ENCODE results near the gene TSPAN31. TPM values are rescaled to one million over a fixed set of nuclear protein-coding genes. Genes with fewer than 3 reads are reported as not detected.
A peak's percentile ranks its signal among the peaks of the same experiment; 100 is the strongest.

Gene TSPAN31, protein sequence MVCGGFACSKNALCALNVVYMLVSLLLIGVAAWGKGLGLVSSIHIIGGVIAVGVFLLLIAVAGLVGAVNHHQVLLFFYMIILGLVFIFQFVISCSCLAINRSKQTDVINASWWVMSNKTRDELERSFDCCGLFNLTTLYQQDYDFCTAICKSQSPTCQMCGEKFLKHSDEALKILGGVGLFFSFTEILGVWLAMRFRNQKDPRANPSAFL
- polyA plus RNA-seq (2012; ENCODE audit: low read depth, missing spikeins): 24.1 TPM

DNA sequence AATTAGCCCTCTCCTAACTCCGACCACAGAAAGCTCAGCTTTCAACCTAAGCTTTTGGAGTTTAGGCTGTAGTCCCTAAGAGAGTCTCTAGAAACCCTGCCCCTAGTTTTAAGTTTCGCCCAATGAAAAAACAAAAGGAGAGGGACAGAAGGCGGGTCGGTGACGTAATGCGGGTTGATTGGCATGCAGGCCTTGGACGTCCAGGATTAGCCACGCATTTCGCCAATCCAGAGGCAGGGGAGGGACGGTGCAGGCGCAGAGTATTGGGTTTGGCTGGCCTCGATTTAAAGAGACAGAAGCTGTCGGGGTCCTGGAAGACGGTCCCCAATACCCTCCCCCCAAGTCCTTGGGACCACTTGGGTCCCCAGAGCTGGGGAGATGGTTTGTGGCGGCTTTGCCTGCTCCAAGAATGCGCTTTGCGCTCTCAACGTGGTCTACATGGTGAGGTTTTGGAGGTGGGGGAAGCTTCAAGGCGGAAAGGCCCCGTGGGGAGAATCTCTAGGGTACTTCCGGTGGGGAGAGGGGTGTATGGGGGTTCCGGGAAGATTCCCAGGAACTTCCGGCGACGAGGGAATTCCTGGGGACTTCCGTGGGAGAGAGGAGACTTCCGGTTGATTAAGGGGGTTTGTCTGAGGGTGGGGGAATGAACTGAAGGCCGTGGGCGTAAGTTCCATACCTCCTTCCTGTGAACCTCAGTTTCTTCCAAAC lies at the start of gene TSPAN31:
TSPAN31 (plus strand) TSS at position 263 of the 708 bp plus-strand sequence; CDS start at position 379, 116 bp downstream.
- TF ChIP-seq POLR2A (IDR thresholded peaks at IDR 0.05; ENCODE audit: low read depth, low read length) (peak; percentile 3), POU2F2 (IDR thresholded peaks at IDR 0.05; ENCODE audit: low read depth, low read length) (peak; percentile 63), POLR2AphosphoS5 (IDR thresholded peaks at IDR 0.05; ENCODE audit: low read depth, low read length) (peak; percentile 73; the same call in 1 of the 2 replicates), TAF1 (IDR thresholded peaks at IDR 0.05; ENCODE audit: low read depth, low read length) (peak; percentile 46; the same call in 1 of the 2 replicates), PAX5 (IDR thresholded peaks at IDR 0.05; ENCODE audit: insufficient read depth, low read length, severe bottlenecking) (no peak), SPI1 (IDR thresholded peaks at IDR 0.05; ENCODE audit: low read depth, low read length) (no peak)
- FAIRE-seq (peak; percentile 93), DNase-seq (ENCODE audit: insufficient read length, low spot score) (peak; percentile 80)

- no peak for DNase-seq (ENCODE audit: insufficient read length, low spot score)
- FAIRE-seq: no peak
- no peak for TF ChIP-seq POLR2AphosphoS5 (IDR thresholded peaks at IDR 0.05; ENCODE audit: low read depth, low read length)
- no peak for TF ChIP-seq POU2F2 (IDR thresholded peaks at IDR 0.05; ENCODE audit: low read depth, low read length)
- TF ChIP-seq POLR2A (IDR thresholded peaks at IDR 0.05; ENCODE audit: low read depth, low read length): no peak
- TF ChIP-seq TAF1 (IDR thresholded peaks at IDR 0.05; ENCODE audit: low read depth, low read length): no peak
- TF ChIP-seq SPI1 (IDR thresholded peaks at IDR 0.05; ENCODE audit: low read depth, low read length): no peak
- no peak for TF ChIP-seq PAX5 (IDR thresholded peaks at IDR 0.05; ENCODE audit: insufficient read depth, low read length, severe bottlenecking)
Observed at GRCh38 chr12:57695770-57696432, 48.9 kb upstream of the TSPAN31 start.

DNA sequence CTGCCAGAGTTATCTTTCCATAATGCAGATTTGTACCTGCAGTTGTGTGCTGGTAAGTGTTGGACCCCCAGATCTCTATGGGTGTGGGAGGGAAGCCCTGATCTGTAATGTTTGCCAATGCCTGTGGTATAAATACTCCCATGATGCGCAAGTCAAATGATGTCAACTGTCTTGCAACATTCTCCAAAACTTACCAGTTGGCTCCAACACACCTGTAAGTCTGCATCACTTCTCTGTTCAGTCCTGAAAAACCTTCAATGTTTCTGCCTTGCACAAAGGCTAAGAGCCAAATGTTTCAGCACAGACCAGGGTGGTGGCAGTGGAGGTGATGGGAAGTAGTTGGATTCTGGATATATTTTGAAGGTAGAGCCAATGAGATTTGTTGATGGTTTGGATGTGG lies 47.8 kb upstream of the TSPAN31 start:
- TF ChIP-seq POLR2A (IDR thresholded peaks at IDR 0.05; ENCODE audit: low read depth, low read length) (no peak), SPI1 (IDR thresholded peaks at IDR 0.05; ENCODE audit: low read depth, low read length) (no peak), PAX5 (IDR thresholded peaks at IDR 0.05; ENCODE audit: insufficient read depth, low read length, severe bottlenecking) (no peak), TAF1 (IDR thresholded peaks at IDR 0.05; ENCODE audit: low read depth, low read length) (no peak), POLR2AphosphoS5 (IDR thresholded peaks at IDR 0.05; ENCODE audit: low read depth, low read length) (no peak), POU2F2 (IDR thresholded peaks at IDR 0.05; ENCODE audit: low read depth, low read length) (no peak)
- FAIRE-seq (no peak), DNase-seq (ENCODE audit: insufficient read length, low spot score) (no peak)

DNA sequence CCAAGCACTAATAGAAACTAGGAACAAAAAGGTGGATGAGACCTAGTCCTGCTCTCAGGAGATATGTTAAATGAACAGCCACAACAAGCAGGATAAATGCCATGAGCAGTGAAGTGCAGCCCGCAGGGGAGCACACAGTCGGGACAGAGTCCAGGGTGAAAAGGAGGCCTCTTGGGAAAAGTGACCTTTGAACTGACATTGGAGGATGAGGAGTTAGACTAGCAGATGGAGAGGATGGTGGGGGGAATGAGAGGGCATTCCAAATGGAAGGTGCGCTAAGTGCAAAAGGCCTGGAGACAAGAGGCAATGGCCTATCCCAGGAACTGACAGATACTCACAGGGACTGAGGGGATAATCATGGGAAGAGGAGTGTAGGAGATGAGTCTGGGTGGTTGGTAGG lies 46.4 kb upstream of the TSPAN31 start:
- no peak for FAIRE-seq
- no peak for TF ChIP-seq POLR2A (IDR thresholded peaks at IDR 0.05; ENCODE audit: low read depth, low read length)
- TF ChIP-seq POLR2AphosphoS5 (IDR thresholded peaks at IDR 0.05; ENCODE audit: low read depth, low read length): peak; percentile 25; the same call in 1 of the 2 replicates
- TF ChIP-seq TAF1 (IDR thresholded peaks at IDR 0.05; ENCODE audit: low read depth, low read length): no peak

DNA sequence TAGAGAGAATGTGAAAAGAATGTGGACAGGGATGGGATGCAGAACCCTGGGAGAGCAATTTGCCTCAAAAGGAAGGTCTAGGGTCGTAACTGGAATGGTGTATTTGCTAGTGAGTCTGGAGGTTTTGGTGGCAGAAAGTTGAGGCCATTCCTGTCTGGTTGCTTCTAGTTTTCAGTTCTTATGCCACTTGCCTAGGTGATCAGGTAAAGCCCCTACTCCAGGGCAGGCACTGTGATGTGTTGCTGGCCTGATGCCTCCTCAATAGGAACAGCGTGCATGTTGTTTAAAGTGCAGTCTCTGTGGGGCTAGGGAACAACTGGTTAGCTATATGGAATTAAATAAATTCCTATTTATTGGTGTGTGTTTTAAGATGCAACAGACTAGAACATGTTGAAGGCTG lies 44.5 kb upstream of the TSPAN31 start:
- TF ChIP-seq TAF1 (IDR thresholded peaks at IDR 0.05; ENCODE audit: low read depth, low read length) (no peak), POLR2A (IDR thresholded peaks at IDR 0.05; ENCODE audit: low read depth, low read length) (no peak), POU2F2 (IDR thresholded peaks at IDR 0.05; ENCODE audit: low read depth, low read length) (no peak), PAX5 (IDR thresholded peaks at IDR 0.05; ENCODE audit: insufficient read depth, low read length, severe bottlenecking) (no peak), SPI1 (IDR thresholded peaks at IDR 0.05; ENCODE audit: low read depth, low read length) (no peak), POLR2AphosphoS5 (IDR thresholded peaks at IDR 0.05; ENCODE audit: low read depth, low read length) (no peak)
- DNase-seq (ENCODE audit: insufficient read length, low spot score) (no peak), FAIRE-seq (no peak)

More for the DNA sequence above, 46.4 kb upstream of the TSPAN31 start:
- DNase-seq (ENCODE audit: insufficient read length, low spot score): no peak

DNA sequence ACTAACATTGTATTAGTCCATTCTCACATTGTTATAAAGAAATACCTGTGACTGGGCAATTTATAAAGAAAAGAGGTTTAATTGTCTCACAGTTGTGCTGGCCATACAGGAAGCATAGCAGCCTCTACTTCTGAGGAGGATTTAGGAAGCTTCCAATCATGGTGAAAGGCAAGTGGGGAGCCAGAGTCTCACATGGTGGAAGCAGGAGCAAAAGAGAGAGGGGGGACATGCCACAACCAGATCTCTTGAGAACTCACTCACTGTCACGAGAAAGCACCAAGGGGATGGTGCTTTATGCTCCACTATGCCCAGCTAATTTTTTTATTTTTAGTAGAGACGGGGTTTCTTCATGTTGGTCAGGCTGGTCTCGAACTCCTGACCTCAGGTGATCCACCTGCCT lies 37.6 kb upstream of the TSPAN31 start:
- TF ChIP-seq POLR2AphosphoS5 (IDR thresholded peaks at IDR 0.05; ENCODE audit: low read depth, low read length): no peak
- TF ChIP-seq POU2F2 (IDR thresholded peaks at IDR 0.05; ENCODE audit: low read depth, low read length): no peak
- no peak for TF ChIP-seq POLR2A (IDR thresholded peaks at IDR 0.05; ENCODE audit: low read depth, low read length)
- no peak for TF ChIP-seq TAF1 (IDR thresholded peaks at IDR 0.05; ENCODE audit: low read depth, low read length)
- no peak for TF ChIP-seq SPI1 (IDR thresholded peaks at IDR 0.05; ENCODE audit: low read depth, low read length)
- no peak for TF ChIP-seq PAX5 (IDR thresholded peaks at IDR 0.05; ENCODE audit: insufficient read depth, low read length, severe bottlenecking)
- FAIRE-seq: peak; percentile 13

GRCh38 chr12:57708296-57708695 lies 36.5 kb upstream of the TSPAN31 start:
- no peak for DNase-seq (ENCODE audit: insufficient read length, low spot score)
- FAIRE-seq: no peak
- no peak for TF ChIP-seq PAX5 (IDR thresholded peaks at IDR 0.05; ENCODE audit: insufficient read depth, low read length, severe bottlenecking)
- no peak for TF ChIP-seq TAF1 (IDR thresholded peaks at IDR 0.05; ENCODE audit: low read depth, low read length)
- TF ChIP-seq POU2F2 (IDR thresholded peaks at IDR 0.05; ENCODE audit: low read depth, low read length): no peak
- no peak for TF ChIP-seq SPI1 (IDR thresholded peaks at IDR 0.05; ENCODE audit: low read depth, low read length)
- TF ChIP-seq POLR2A (IDR thresholded peaks at IDR 0.05; ENCODE audit: low read depth, low read length): no peak
- no peak for TF ChIP-seq POLR2AphosphoS5 (IDR thresholded peaks at IDR 0.05; ENCODE audit: low read depth, low read length)

More for the DNA sequence above, 37.6 kb upstream of the TSPAN31 start:
- no peak for DNase-seq (ENCODE audit: insufficient read length, low spot score)

- DNase-seq (ENCODE audit: insufficient read length, low spot score) (no peak), FAIRE-seq (no peak)
- TF ChIP-seq SPI1 (IDR thresholded peaks at IDR 0.05; ENCODE audit: low read depth, low read length): no peak
- no peak for TF ChIP-seq TAF1 (IDR thresholded peaks at IDR 0.05; ENCODE audit: low read depth, low read length)
- TF ChIP-seq POU2F2 (IDR thresholded peaks at IDR 0.05; ENCODE audit: low read depth, low read length): no peak
- TF ChIP-seq POLR2A (IDR thresholded peaks at IDR 0.05; ENCODE audit: low read depth, low read length): no peak
- no peak for TF ChIP-seq POLR2AphosphoS5 (IDR thresholded peaks at IDR 0.05; ENCODE audit: low read depth, low read length)
- no peak for TF ChIP-seq PAX5 (IDR thresholded peaks at IDR 0.05; ENCODE audit: insufficient read depth, low read length, severe bottlenecking)
Observed at GRCh38 chr12:57712701-57713100, 32.1 kb upstream of the TSPAN31 start.

DNA sequence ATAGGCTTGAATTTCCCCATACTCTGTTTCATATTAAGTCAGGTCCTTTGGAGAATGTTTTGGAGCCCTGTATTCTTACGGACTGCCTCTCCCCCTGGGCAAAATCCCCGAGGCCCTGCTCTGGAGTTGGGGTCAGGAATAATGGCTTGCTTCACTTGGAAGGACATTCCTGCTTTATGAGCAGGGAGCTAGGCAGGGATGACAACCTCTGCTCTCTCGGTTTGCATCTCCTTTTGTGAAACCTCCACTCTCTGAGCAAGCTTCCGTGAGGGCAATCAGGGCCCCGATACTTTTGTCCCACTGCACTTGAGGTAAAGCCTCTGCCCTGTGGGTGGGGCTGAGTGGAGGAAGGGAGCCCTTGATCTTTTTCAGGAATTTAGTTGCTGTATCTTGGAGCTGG lies 31.6 kb upstream of the TSPAN31 start:
- TF ChIP-seq POLR2AphosphoS5 (IDR thresholded peaks at IDR 0.05; ENCODE audit: low read depth, low read length) (no peak), POLR2A (IDR thresholded peaks at IDR 0.05; ENCODE audit: low read depth, low read length) (no peak), PAX5 (IDR thresholded peaks at IDR 0.05; ENCODE audit: insufficient read depth, low read length, severe bottlenecking) (no peak)
- FAIRE-seq: no peak
- DNase-seq (ENCODE audit: insufficient read length, low spot score): no peak
